PC-9 (cell line): ENCODE results near the gene OGFOD2. TPM values are rescaled to one million over a fixed set of nuclear protein-coding genes. Genes with fewer than 3 reads are reported as not detected.

Source experiments
- BruUV-seq: library from RNA; stranded (reverse); fragments of 400-500 nt; replicated peaks from 2 replicates; lab custom pipeline; 2021; lab: Mats Ljungman, UMichigan
- CTCF ChIA-PET: fragments of 300-600 bp; sonication (Branson Sonifier 250); formaldehyde crosslinking; loops from one replicate; lab custom pipeline; 2022; ENCODE audit warnings: antibody characterized with exemption; lab: Charles Lee
- POLR2A ChIA-PET: fragments of 300-600 bp; sonication (Branson Sonifier 250); formaldehyde crosslinking; loops from one replicate; lab custom pipeline; 2022; ENCODE audit warnings: antibody characterized with exemption; ENCODE audit not compliant: unreplicated experiment; lab: Charles Lee
- DNase-seq, 2 experiments: peaks; one replicate each; pipeline versions ENCODE4 v3.0.0 to v3.0.0-alpha.2; 2015 to 2022; ENCODE audit warnings: mixed read lengths in 1 of 2
- H2AFZ ChIP-seq: fragments of 200-600 bp; sonication (generic); 2 replicates; pipeline ENCODE4 v1.8.1; 2017; ENCODE audit warnings: antibody characterized with exemption
- H3F3A ChIP-seq: fragments of 200-600 bp; sonication (generic); 2 replicates; pipeline ENCODE4 v1.8.1; 2017; ENCODE audit warnings: antibody characterized with exemption, mild to moderate bottlenecking, low read depth; ENCODE audit not compliant: insufficient read depth
- H3K27ac ChIP-seq: fragments of 200-600 bp; sonication (generic); 2 replicates; pipeline ENCODE4 v1.6.1; 2016; ENCODE audit warnings: mixed run types
- H3K27me3 ChIP-seq: fragments of 200-600 bp; sonication (generic); 2 replicates; pipeline ENCODE4 v1.6.1; 2016; ENCODE audit warnings: low read depth, mixed run types; ENCODE audit not compliant: insufficient read depth
- H3K36me3 ChIP-seq: fragments of 200-600 bp; sonication (generic); 2 replicates; pipeline ENCODE4 v1.6.1; 2016; ENCODE audit warnings: low read depth, mixed run types
- H3K4me1 ChIP-seq: fragments of 200-600 bp; sonication (generic); replicated peaks from 2 replicates; pipeline ENCODE4 v1.6.1; 2016; ENCODE audit warnings: mixed run types; ENCODE audit not compliant: insufficient read depth
- H3K4me2 ChIP-seq: fragments of 200-600 bp; sonication (generic); 2 replicates; pipeline ENCODE4 v1.6.1; 2017; ENCODE audit warnings: mixed run types
- H3K4me3 ChIP-seq: fragments of 200-600 bp; sonication (generic); 2 replicates; pipeline ENCODE4 v1.6.1; 2016; ENCODE audit warnings: mixed run types
- H3K79me2 ChIP-seq: fragments of 200-600 bp; sonication (generic); 2 replicates; pipeline ENCODE4 v1.6.1; 2017; ENCODE audit warnings: low read depth, mixed run types
- H3K9me2 ChIP-seq: fragments of 200-600 bp; sonication (generic); 2 replicates; pipeline ENCODE4 v1.8.1; 2017; ENCODE audit warnings: mild to moderate bottlenecking; ENCODE audit not compliant: insufficient read depth
- H3K9me3 ChIP-seq: fragments of 200-600 bp; sonication (generic); 2 replicates; pipeline ENCODE4 v1.8.1; 2016; ENCODE audit warnings: low read depth; ENCODE audit not compliant: insufficient read depth
- H4K20me1 ChIP-seq: fragments of 200-600 bp; sonication (generic); 2 replicates; pipeline ENCODE4 v1.8.1; 2017; ENCODE audit not compliant: insufficient read depth
- CTCF ChIP-seq: fragments of 200-600 bp; sonication (generic); conservative IDR thresholded peaks from 2 replicates; pipeline ENCODE4 v1.6.1; 2017; ENCODE audit warnings: mixed run types, antibody characterized with exemption, mild to moderate bottlenecking, moderate library complexity
- EZH2 ChIP-seq: fragments of 200-600 bp; sonication (generic); IDR thresholded peaks from 2 replicates; pipeline ENCODE4 v1.8.0; 2017; ENCODE audit warnings: antibody characterized with exemption, low read depth
- intact Hi-C: fragments of 100-400 bp; cut with micrococcal nuclease; formaldehyde crosslinking; loops from one replicate; pipeline ENCODE4 v1.10.0; 2022; ENCODE audit not compliant: unreplicated experiment
- total RNA-seq: library from RNA; stranded (reverse); gene quantifications from 2 replicates; pipeline ENCODE4 v1.2.3, GENCODE V29; 2021

OGFOD2 gene
- total RNA-seq, 1 experiment from 2014 or later = 33.5 TPM

- Histone ChIP-seq H3K9me3 (no peaks in the 10 kb centered on the region), H3K36me3 (no peaks in the 10 kb centered on the region), H3F3A (no peaks in the 10 kb centered on the region), H3K4me1 (no peaks in the 10 kb centered on the region), H3K4me3 (no peak overlapping the region), H3K9me2 (no peaks in the 10 kb centered on the region), H2AFZ (no peak overlapping the region), H3K27ac (no peak overlapping the region), H4K20me1 (no peaks in the 10 kb centered on the region), H3K4me2 (no peak overlapping the region), H3K79me2 (no peaks in the 10 kb centered on the region), H3K27me3 (no peaks in the 10 kb centered on the region)
- ChIA-PET CTCF (no interaction called here), POLR2A (no interaction called here)
- intact Hi-C loops = no loop called here
- TF ChIP-seq CTCF = no peak
- TF ChIP-seq EZH2 = no peak
- DNase-seq = no peak
- no TSS peak for BruUV-seq
These were observed 30.1 kb downstream of the OGFOD2 start for GRCh38 chr12:123005081-123005626.

- no peaks in the 10 kb centered on the region for H3K9me3 ChIP-seq
- POLR2A ChIA-PET = no interaction called here
- no peaks in the 10 kb centered on the region for H3K9me2 ChIP-seq
- no peak for DNase-seq
- no TSS peak for BruUV-seq
- H3K4me1 ChIP-seq = no peaks in the 10 kb centered on the region
- H3K36me3 ChIP-seq = no peaks in the 10 kb centered on the region
- intact Hi-C loops = no loop called here
- H3F3A ChIP-seq = no peaks in the 10 kb centered on the region
- no peaks in the 10 kb centered on the region for H3K27me3 ChIP-seq
- no peak overlapping the region for H3K4me2 ChIP-seq
- no peak overlapping the region for H3K27ac ChIP-seq
- no peak overlapping the region for H2AFZ ChIP-seq
- TF ChIP-seq CTCF (no peak), EZH2 (no peak)
- no peaks in the 10 kb centered on the region for H4K20me1 ChIP-seq
- no peaks in the 10 kb centered on the region for H3K79me2 ChIP-seq
- CTCF ChIA-PET = no interaction called here
- no peak overlapping the region for H3K4me3 ChIP-seq
These were observed 31.9 kb downstream of the OGFOD2 start for GRCh38 chr12:123006977-123007376.

GRCh38 chr12:123010110-123010509 lies 35.1 kb downstream of the OGFOD2 start:
- Histone ChIP-seq H3K27ac (no peak overlapping the region), H2AFZ (no peak overlapping the region), H4K20me1 (no peaks in the 10 kb centered on the region), H3K9me2 (no peaks in the 10 kb centered on the region), H3K4me3 (no peak overlapping the region), H3K4me2 (no peak overlapping the region), H3K36me3 (no peaks in the 10 kb centered on the region), H3K9me3 (no peaks in the 10 kb centered on the region), H3F3A (no peaks in the 10 kb centered on the region), H3K4me1 (no peaks in the 10 kb centered on the region), H3K27me3 (no peaks in the 10 kb centered on the region), H3K79me2 (no peaks in the 10 kb centered on the region)
- TF ChIP-seq EZH2 (no peak), CTCF (no peak)
- intact Hi-C loops = no loop called here
- BruUV-seq = no TSS peak
- POLR2A ChIA-PET = no interaction called here
- CTCF ChIA-PET = no interaction called here
- DNase-seq = no peak
